SK-N-MC (cell line): ENCODE measurements around the gene VPS52.

Experiments used
- EZH2 ChIP-seq: fragments of 200-600 bp; sonication (generic); IDR thresholded peaks from one replicate; pipeline ENCODE4 v1.6.1; 2017; ENCODE audit warnings: antibody characterized with exemption
- POLR2AphosphoS5 ChIP-seq: IDR thresholded peaks from 2 replicates; pipeline ENCODE4 v1.6.1; 2012; ENCODE audit warnings: mild to moderate bottlenecking, low read depth, low read length, borderline replicate concordance

GRCh38 chr6:33215271-33216116 lies 56.2 kb downstream of the VPS52 start:
- TF ChIP-seq EZH2 (no peak), POLR2AphosphoS5 (no peak)
